Uterus (tissue), 4 donors: ENCODE results near the gene PCED1A. TPM values are rescaled to one million over a fixed set of nuclear protein-coding genes. Genes with fewer than 3 reads are reported as not detected.
A peak's percentile ranks its signal among the peaks of the same experiment; 100 is the strongest.

Experiments
- DNase-seq, 2 donors: peaks; one replicate each; pipeline ENCODE4 v3.0.0-alpha.2; 2019 to 2020
- H3K27ac ChIP-seq, 2 donors: fragments of 200-600 bp; sonication (generic); 1 replicate in 1 of 2; 2 replicates in 1 of 2; pipeline ENCODE4 v1.5.1; 2016 to 2018
- H3K27me3 ChIP-seq, 2 donors: fragments of 200-600 bp; sonication (generic); one replicate each; pipeline ENCODE4 v1.5.1; 2018 to 2019; ENCODE audit warnings: control low read depth in 1 of 2
- H3K36me3 ChIP-seq, 2 donors: fragments of 200-600 bp; sonication (generic); one replicate each; pipeline ENCODE4 v1.5.1; 2019; ENCODE audit warnings: control low read depth in 1 of 2
- H3K4me1 ChIP-seq, 2 donors: fragments of 200-600 bp; sonication (generic); one replicate each; pipeline ENCODE4 v1.5.1; 2018 to 2019; ENCODE audit warnings: control low read depth in 1 of 2
- H3K4me3 ChIP-seq, 2 donors: fragments of 200-600 bp; sonication (generic); 1 replicate in 1 of 2; 2 replicates in 1 of 2; pipeline ENCODE4 v1.5.1; 2018 to 2019; ENCODE audit warnings: mild to moderate bottlenecking in 1 of 2
- H3K9me3 ChIP-seq, 2 donors: fragments of 200-600 bp; sonication (generic); one replicate each; pipeline ENCODE4 v1.5.1; 2019; ENCODE audit warnings: control low read depth in 1 of 2
- POLR2A ChIP-seq, 2 donors: fragments of 450-650 bp; IDR thresholded peaks; one replicate each; pipeline ENCODE4 v1.6.1; 2016; ENCODE audit warnings: antibody characterized with exemption in 2 of 2, mild to moderate bottlenecking in 1 of 2, moderate library complexity in 1 of 2
- intact Hi-C: fragments of 100-400 bp; cut with DNase I; formaldehyde crosslinking; loops from one replicate; pipeline ENCODE4 v1.15.1; 2023; ENCODE audit warnings: low total_unique reads
- total RNA-seq, 4 donors: library from RNA; depleted of rRNA in 3 of 4; stranded (reverse); fragments of >200 nt in 3 of 4; gene quantifications; one replicate each; pipeline versions ENCODE4 v1.1.0 to v1.2.4, GENCODE V29; 2014 to 2023
- TF ChIP-seq, protein P1 (sequence below), 4 experiments: fragments of 200-600 bp in 2 of 4; fragments of 450-650 bp in 2 of 4; sonication (generic) in 2 of 4; IDR thresholded peaks; one replicate each; pipeline ENCODE4 v1.5.1; 2016 to 2019; ENCODE audit warnings: antibody characterized with exemption in 4 of 4, mild to moderate bottlenecking in 2 of 4, moderate library complexity in 1 of 4
- donor health status: DM: yes; HTN: yes; CAD: no.

Gene PCED1A
- total RNA-seq, 4 donors from 2014 or later, result 13.5 to 43.6 (median 31.3) TPM

DNA sequence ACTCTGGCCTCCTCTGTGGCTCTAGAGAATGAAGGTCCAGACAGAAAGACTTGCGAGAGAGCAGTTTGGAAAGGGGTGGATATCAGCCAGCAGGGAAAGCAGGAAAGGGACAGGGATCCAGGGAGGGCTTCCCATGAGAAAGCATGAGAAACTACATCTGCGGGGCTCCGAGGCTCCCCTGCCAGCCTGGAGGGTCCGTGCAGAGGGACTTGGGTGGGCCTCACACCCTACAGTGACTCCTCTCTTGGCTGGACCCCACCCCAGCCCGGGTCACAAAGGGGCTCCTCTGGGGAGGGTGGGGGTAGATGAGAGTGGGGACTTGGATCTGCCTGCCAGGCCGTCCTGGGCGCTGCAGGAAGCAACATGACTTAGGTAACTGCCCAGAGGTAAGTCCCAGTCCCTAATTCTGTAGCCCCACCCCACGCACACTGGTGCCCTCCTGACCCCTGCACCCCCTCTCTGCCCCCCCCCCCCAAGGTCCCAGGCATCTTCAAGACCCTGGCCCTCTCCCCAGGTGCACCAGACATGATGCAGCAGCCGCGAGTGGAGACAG lies 24.3 kb downstream of the PCED1A start, which contains the start of gene TMEM239:
TSS of gene TMEM239 (plus strand) at position 335 of the 553 bp plus-strand sequence. CDS start at position 526, 191 bp downstream.
- DNase-seq, result no peak
- Histone ChIP-seq H3K27me3 (no peaks in the 10 kb centered on the region), H3K36me3 (no peaks in the 10 kb centered on the region), H3K9me3 (no peaks in the 10 kb centered on the region), H3K4me3 (no peak within 1 kb of the TSS), H3K27ac (peak within 1 kb of the TSS; percentile 62 to 98), H3K4me1 (peaks cover 0 to 13% of the 10 kb centered on the region in 2 donors)
- no peak for TF ChIP-seq POLR2A (IDR thresholded peaks at IDR 0.05)
- TF ChIP-seq, protein P1, sequence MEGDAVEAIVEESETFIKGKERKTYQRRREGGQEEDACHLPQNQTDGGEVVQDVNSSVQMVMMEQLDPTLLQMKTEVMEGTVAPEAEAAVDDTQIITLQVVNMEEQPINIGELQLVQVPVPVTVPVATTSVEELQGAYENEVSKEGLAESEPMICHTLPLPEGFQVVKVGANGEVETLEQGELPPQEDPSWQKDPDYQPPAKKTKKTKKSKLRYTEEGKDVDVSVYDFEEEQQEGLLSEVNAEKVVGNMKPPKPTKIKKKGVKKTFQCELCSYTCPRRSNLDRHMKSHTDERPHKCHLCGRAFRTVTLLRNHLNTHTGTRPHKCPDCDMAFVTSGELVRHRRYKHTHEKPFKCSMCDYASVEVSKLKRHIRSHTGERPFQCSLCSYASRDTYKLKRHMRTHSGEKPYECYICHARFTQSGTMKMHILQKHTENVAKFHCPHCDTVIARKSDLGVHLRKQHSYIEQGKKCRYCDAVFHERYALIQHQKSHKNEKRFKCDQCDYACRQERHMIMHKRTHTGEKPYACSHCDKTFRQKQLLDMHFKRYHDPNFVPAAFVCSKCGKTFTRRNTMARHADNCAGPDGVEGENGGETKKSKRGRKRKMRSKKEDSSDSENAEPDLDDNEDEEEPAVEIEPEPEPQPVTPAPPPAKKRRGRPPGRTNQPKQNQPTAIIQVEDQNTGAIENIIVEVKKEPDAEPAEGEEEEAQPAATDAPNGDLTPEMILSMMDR (IDR thresholded peaks at IDR 0.05), result no peak
- intact Hi-C loops, result no loop called here

DNA sequence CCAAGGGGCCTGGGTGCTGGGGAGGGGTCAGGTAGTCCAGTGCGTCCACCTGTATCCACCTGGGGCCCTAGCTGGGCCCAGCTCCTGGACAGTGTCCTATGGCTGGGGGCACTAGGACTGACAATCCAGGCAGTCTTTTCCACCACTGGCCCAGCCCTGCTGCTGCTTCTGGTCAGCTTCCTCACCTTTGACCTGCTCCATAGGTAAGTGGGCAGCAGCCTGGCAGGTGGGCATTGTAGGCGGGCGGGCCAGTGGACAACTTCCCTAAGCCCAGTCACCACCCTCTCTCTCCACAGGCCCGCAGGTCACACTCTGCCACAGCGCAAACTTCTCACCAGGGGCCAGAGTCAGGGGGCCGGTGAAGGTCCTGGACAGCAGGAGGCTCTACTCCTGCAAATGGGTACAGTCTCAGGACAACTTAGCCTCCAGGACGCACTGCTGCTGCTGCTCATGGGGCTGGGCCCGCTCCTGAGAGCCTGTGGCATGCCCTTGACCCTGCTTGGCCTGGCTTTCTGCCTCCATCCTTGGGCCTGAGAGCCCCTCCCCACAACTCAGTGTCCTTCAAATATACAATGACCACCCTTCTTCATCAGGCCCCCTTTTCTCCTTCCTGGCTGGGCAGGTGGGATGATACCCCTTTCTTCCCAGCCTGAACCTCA lies 25.1 kb downstream of the PCED1A start:
- Histone ChIP-seq H3K27ac (peak overlapping the region; percentile 62 to 89), H3K4me1 (peaks cover 0 to 13% of the 10 kb centered on the region in 2 donors), H3K27me3 (no peaks in the 10 kb centered on the region), H3K4me3 (no peak overlapping the region), H3K9me3 (no peaks in the 10 kb centered on the region), H3K36me3 (no peaks in the 10 kb centered on the region)
- DNase-seq, result no peak
- intact Hi-C loops, result no loop called here
- no peak for TF ChIP-seq POLR2A (IDR thresholded peaks at IDR 0.05)
- TF ChIP-seq, protein P1 (IDR thresholded peaks at IDR 0.05), result no peak

DNA sequence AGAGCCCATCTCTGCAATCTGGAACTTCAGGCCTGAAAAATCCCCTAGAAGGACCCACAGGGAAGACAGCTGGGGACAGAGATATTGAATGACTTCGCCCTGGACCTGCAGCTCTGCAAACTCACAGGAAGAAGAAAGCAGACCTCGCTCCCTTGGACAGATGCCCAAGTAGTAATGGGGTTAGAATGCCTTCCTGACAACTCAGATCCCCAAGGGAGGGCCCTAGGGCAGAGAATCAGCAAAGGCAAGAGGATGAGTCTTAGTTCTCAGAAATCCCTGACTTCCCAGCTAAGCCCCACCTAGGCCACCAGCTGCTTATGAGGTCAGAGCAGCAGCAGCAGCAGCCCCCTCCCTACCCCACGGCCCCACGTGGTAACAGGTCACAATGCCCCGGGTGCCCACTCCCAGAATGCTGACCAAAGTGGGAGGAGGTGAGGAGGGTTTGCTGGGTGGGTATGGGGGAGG lies 25.8 kb downstream of the PCED1A start, which contains the start of gene C20orf141:
TSS of gene C20orf141 (plus strand) at position 401 of the 465 bp plus-strand sequence. CDS start 198 bp downstream, outside the sequence.
- TF ChIP-seq, protein P1 (IDR thresholded peaks at IDR 0.05), result no peak
- TF ChIP-seq POLR2A (IDR thresholded peaks at IDR 0.05), result no peak
- no peak within 1 kb of the TSS for H3K4me3 ChIP-seq
- H3K27ac ChIP-seq, result peak within 1 kb of the TSS; percentile 62 to 89
- no peaks in the 10 kb centered on the region for H3K9me3 ChIP-seq
- H3K4me1 ChIP-seq, result peaks cover 0 to 13% of the 10 kb centered on the region in 2 donors
- no peaks in the 10 kb centered on the region for H3K27me3 ChIP-seq
- no peaks in the 10 kb centered on the region for H3K36me3 ChIP-seq
- intact Hi-C loops, result no loop called here
- peak; percentile 63 to 87 for DNase-seq

DNA sequence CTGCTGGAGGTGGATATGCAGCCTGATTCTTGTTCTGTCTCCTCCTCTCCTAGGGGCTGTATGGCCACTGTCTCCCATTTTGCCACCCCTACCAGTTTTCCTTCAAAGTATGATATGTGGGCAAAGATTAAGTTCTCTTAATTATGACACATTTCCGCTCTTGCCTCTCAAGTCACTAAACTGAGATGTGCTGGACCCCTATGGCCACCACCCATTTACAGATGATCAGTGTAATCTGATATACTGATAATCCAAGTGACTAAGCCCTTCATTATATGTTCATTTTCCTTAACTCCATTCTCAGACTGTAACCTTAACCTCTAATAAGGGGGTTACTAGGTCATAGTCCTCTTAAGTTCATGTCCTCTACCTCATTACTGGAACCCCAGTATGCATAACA lies 26.4 kb downstream of the PCED1A start:
- no peaks in the 10 kb centered on the region for H3K9me3 ChIP-seq
- H3K27me3 ChIP-seq, result no peaks in the 10 kb centered on the region
- H3K4me3 ChIP-seq, result no peak overlapping the region
- peaks cover 0 to 13% of the 10 kb centered on the region in 2 donors for H3K4me1 ChIP-seq
- no peaks in the 10 kb centered on the region for H3K36me3 ChIP-seq
- no peak for TF ChIP-seq POLR2A (IDR thresholded peaks at IDR 0.05)
- TF ChIP-seq, protein P1 (IDR thresholded peaks at IDR 0.05), result no peak
- DNase-seq, result no peak
- peak overlapping the region in 1 of 2 donors; percentile 89 for H3K27ac ChIP-seq
- intact Hi-C loops, result no loop called here

DNA sequence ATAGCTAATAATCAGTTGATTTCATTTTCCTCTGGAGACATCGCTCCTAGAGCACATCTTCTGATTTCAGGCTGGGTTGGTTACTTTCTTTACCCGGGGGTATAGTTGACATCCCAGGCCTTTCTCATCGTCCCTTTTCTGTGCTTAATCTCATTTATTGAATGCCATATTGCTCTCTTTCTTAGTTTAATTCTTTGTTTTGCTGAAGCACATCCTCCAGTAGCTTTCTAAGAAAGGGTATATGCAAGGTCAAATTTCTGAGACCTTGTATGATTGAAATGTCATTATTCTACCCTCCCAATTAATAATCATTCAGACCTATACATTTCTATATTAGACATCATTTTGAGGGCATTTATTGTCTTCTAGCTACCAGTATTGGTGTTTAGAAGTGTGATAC lies 28.3 kb downstream of the PCED1A start:
- H3K36me3 ChIP-seq, result no peaks in the 10 kb centered on the region
- no peak for TF ChIP-seq POLR2A (IDR thresholded peaks at IDR 0.05)
- H3K27me3 ChIP-seq, result no peaks in the 10 kb centered on the region
- H3K4me3 ChIP-seq, result no peak overlapping the region
- peaks cover 0 to 13% of the 10 kb centered on the region in 2 donors for H3K4me1 ChIP-seq
- H3K27ac ChIP-seq, result no peak overlapping the region
- DNase-seq, result no peak
- intact Hi-C loops, result no loop called here
- no peaks in the 10 kb centered on the region for H3K9me3 ChIP-seq
